ENCODE measurements around the gene CTNNAL1.

GRCh38 chr9:109033941-109034700 lies 20.8 kb upstream of the CTNNAL1 start:
- no peak for TF ChIP-seq USF1 (IDR thresholded peaks at IDR 0.05; ENCODE audit: borderline replicate concordance, low read depth)
- TF ChIP-seq, protein P1, sequence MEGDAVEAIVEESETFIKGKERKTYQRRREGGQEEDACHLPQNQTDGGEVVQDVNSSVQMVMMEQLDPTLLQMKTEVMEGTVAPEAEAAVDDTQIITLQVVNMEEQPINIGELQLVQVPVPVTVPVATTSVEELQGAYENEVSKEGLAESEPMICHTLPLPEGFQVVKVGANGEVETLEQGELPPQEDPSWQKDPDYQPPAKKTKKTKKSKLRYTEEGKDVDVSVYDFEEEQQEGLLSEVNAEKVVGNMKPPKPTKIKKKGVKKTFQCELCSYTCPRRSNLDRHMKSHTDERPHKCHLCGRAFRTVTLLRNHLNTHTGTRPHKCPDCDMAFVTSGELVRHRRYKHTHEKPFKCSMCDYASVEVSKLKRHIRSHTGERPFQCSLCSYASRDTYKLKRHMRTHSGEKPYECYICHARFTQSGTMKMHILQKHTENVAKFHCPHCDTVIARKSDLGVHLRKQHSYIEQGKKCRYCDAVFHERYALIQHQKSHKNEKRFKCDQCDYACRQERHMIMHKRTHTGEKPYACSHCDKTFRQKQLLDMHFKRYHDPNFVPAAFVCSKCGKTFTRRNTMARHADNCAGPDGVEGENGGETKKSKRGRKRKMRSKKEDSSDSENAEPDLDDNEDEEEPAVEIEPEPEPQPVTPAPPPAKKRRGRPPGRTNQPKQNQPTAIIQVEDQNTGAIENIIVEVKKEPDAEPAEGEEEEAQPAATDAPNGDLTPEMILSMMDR (IDR thresholded peaks at IDR 0.05) = no peak
- no peak for TF ChIP-seq RAD21 (IDR thresholded peaks at IDR 0.05; ENCODE audit: low read length)
- no peak for TF ChIP-seq TCF12 (IDR thresholded peaks at IDR 0.05)
- no peak for TF ChIP-seq JUND (IDR thresholded peaks at IDR 0.05)
- TF ChIP-seq TAF1 (IDR thresholded peaks at IDR 0.05; ENCODE audit: borderline replicate concordance, low read depth, low read length) = no peak
- TF ChIP-seq POLR2AphosphoS5 (IDR thresholded peaks at IDR 0.05; ENCODE audit: low read depth, low read length) = no peak
- no peak for TF ChIP-seq YY1 (IDR thresholded peaks at IDR 0.05; ENCODE audit: low read depth)
- TF ChIP-seq MAX (IDR thresholded peaks at IDR 0.05; ENCODE audit: low read depth) = no peak
- TF ChIP-seq FOXM1 (IDR thresholded peaks at IDR 0.05; ENCODE audit: low read depth) = no peak
- TF ChIP-seq SIN3A (IDR thresholded peaks at IDR 0.05; ENCODE audit: borderline replicate concordance, low read depth, low read length) = no peak

Data from SK-N-SH (cell line).